K562 (cell line): Measurements from ENCODE around the gene MALAT1. TPM values are rescaled to one million over a fixed set of nuclear protein-coding genes. Genes with fewer than 3 reads are reported as not detected.

Experiments used
- ZNF407 ChIP-seq: fragments of 450-650 bp; IDR thresholded peaks from 2 replicates; pipeline ENCODE4 v1.6.1; 2016; ENCODE audit warnings: low read depth
- polyA plus RNA-seq, 8 experiments: library from polyadenylated mRNA; depleted of rRNA in 4 of 8; stranded (reverse) in 5 of 8; unstranded in 3 of 8; fragments of >200 nt; fragmentation: Nextera tagmentation in 2 of 8; fragmentation: Illumina TruSeq in 1 of 8; extraction: Ambion mirVana in 2 of 8; extraction: Trizol in 1 of 8; gene quantifications; 2 replicates each; pipeline versions ENCODE4 v1.2.1 to v1.2.3, GENCODE V29; 2011 to 2014; ENCODE audit warnings: inconsistent platforms in 1 of 8, missing spikeins in 1 of 8
- total RNA-seq, 7 experiments: library from RNA; depleted of rRNA in 6 of 7; stranded (reverse); fragments of >200 nt in 6 of 7; fragmentation: Illumina TruSeq in 2 of 7; extraction: Trizol in 2 of 7; gene quantifications; 2 replicates each; pipeline versions ENCODE4 v1.2.1 to v1.2.3, GENCODE V29; 2011 to 2021; ENCODE audit warnings: low replicate concordance in 1 of 7

The MALAT1 gene
- total and polyA plus RNA-seq, 9 of the 15 experiments (the other 6 are each of a cell fraction or from before 2014, with no cell fraction given): 363 to 8,715 (median 2,351) TPM

- TF ChIP-seq ZNF407: no peak
These were observed 7.0 kb upstream of the MALAT1 start (continued) for GRCh38 chr11:65491614-65492386.
